H9 (cell line): ENCODE data around the gene EIF5A. TPM values are rescaled to one million over a fixed set of nuclear protein-coding genes. Genes with fewer than 3 reads are reported as not detected.

Experiments
- DNase-seq: peaks from one replicate; pipeline ENCODE4 v3.0.0-alpha.2; 2017
- H2AFZ ChIP-seq: one replicate; pipeline ENCODE4 v1.6.1; 2013; ENCODE audit warnings: mild to moderate bottlenecking, low read length, control low read depth, moderate library complexity
- H2AK5ac ChIP-seq: 2 replicates; pipeline ENCODE4 v1.6.1; 2013; ENCODE audit warnings: low read length, control low read depth, mixed read lengths; ENCODE audit not compliant: insufficient read length
- H2BK120ac ChIP-seq: one replicate; pipeline ENCODE4 v1.6.1; 2013; ENCODE audit warnings: low read depth, mild to moderate bottlenecking, low read length, control low read depth, inconsistent platforms; ENCODE audit not compliant: poor library complexity, severe bottlenecking
- H2BK12ac ChIP-seq: 2 replicates; pipeline ENCODE4 v1.6.1; 2013; ENCODE audit warnings: low read length, control low read depth, mixed read lengths, low read depth; ENCODE audit not compliant: insufficient read length
- H2BK15ac ChIP-seq: 2 replicates; pipeline ENCODE4 v1.6.1; 2013; ENCODE audit warnings: low read depth, low read length, control low read depth
- H2BK20ac ChIP-seq: one replicate; pipeline ENCODE4 v1.6.1; 2013; ENCODE audit warnings: low read depth, mild to moderate bottlenecking, low read length, control low read depth, inconsistent platforms; ENCODE audit not compliant: poor library complexity, severe bottlenecking
- H2BK5ac ChIP-seq: 2 replicates; pipeline ENCODE4 v1.6.1; 2013; ENCODE audit warnings: low read length, control low read depth, mixed read lengths; ENCODE audit not compliant: insufficient read length
- H3K14ac ChIP-seq: 2 replicates; pipeline ENCODE4 v1.6.1; 2013; ENCODE audit warnings: low read length, control low read depth; ENCODE audit not compliant: insufficient read depth
- H3K18ac ChIP-seq: 2 replicates; pipeline ENCODE4 v1.6.1; 2013; ENCODE audit warnings: low read depth, mild to moderate bottlenecking, mixed read lengths, low read length, control low read depth; ENCODE audit not compliant: insufficient read length
- H3K23ac ChIP-seq: 2 replicates; pipeline ENCODE4 v1.6.1; 2013; ENCODE audit warnings: low read length, control low read depth, mixed read lengths, low read depth; ENCODE audit not compliant: insufficient read length
- H3K23me2 ChIP-seq: 2 replicates; pipeline ENCODE4 v1.6.1; 2013; ENCODE audit warnings: low read depth, mild to moderate bottlenecking, mixed read lengths, low read length, control low read depth; ENCODE audit not compliant: insufficient read length, poor library complexity, severe bottlenecking
- H3K27ac ChIP-seq: 2 replicates; pipeline ENCODE4 v1.5.1; 2013; ENCODE audit warnings: low read length, control low read depth, mixed read lengths, low read depth; ENCODE audit not compliant: insufficient read length
- H3K27me3 ChIP-seq: 2 replicates; pipeline ENCODE4 v1.6.1; 2013; ENCODE audit warnings: low read length, control low read depth, inconsistent platforms; ENCODE audit not compliant: insufficient read depth
- H3K4ac ChIP-seq: 2 replicates; pipeline ENCODE4 v1.6.1; 2013; ENCODE audit warnings: low read depth, mild to moderate bottlenecking, control low read depth, inconsistent platforms, low read length, moderate library complexity
- H3K4me1 ChIP-seq: 2 replicates; pipeline ENCODE4 v1.6.1; 2013; ENCODE audit warnings: low read length, control low read depth, inconsistent platforms; ENCODE audit not compliant: insufficient read depth
- H3K4me2 ChIP-seq: 2 replicates; pipeline ENCODE4 v1.6.1; 2013; ENCODE audit warnings: low read length, control low read depth, mixed read lengths; ENCODE audit not compliant: insufficient read length, insufficient read depth
- H3K56ac ChIP-seq: 2 replicates; pipeline ENCODE4 v1.6.1; 2013; ENCODE audit warnings: low read depth, mild to moderate bottlenecking, mixed read lengths, low read length, control low read depth; ENCODE audit not compliant: insufficient read length
- H3K79me1 ChIP-seq: 2 replicates; pipeline ENCODE4 v1.6.1; 2013; ENCODE audit warnings: low read depth, mild to moderate bottlenecking, moderate library complexity, low read length, control low read depth, inconsistent platforms; ENCODE audit not compliant: insufficient read depth, poor library complexity, severe bottlenecking
- H3K79me2 ChIP-seq: 2 replicates; pipeline ENCODE4 v1.6.1; 2013; ENCODE audit warnings: low read length, control low read depth, inconsistent platforms; ENCODE audit not compliant: insufficient read depth
- H3K9ac ChIP-seq: 2 replicates; pipeline ENCODE4 v1.6.1; 2013; ENCODE audit warnings: low read length, control low read depth, mixed read lengths; ENCODE audit not compliant: insufficient read length; ENCODE audit errors: extremely low read depth
- H3K9me3 ChIP-seq: one replicate; pipeline ENCODE4 v1.6.1; 2013; ENCODE audit warnings: low read depth, low read length, inconsistent platforms; ENCODE audit not compliant: control insufficient read depth
- H3T11ph ChIP-seq: one replicate; pipeline ENCODE4 v1.6.1; 2013; ENCODE audit warnings: mild to moderate bottlenecking, low read length, control low read depth, inconsistent platforms
- H4K20me1 ChIP-seq: one replicate; pipeline ENCODE4 v1.6.1; 2013; ENCODE audit not compliant: control insufficient read depth, insufficient read length, insufficient read depth
- H4K5ac ChIP-seq: 2 replicates; pipeline ENCODE4 v1.6.1; 2013; ENCODE audit warnings: low read depth, mild to moderate bottlenecking, mixed read lengths, low read length, control low read depth; ENCODE audit not compliant: insufficient read length
- H4K8ac ChIP-seq: replicated peaks from 2 replicates; pipeline ENCODE4 v1.6.1; 2013; ENCODE audit warnings: low read length, control low read depth, mixed read lengths, low read depth; ENCODE audit not compliant: insufficient read length
- H4K91ac ChIP-seq: 2 replicates; pipeline ENCODE4 v1.6.1; 2013; ENCODE audit warnings: low read depth, mild to moderate bottlenecking, moderate library complexity, mixed read lengths, low read length, control low read depth; ENCODE audit not compliant: insufficient read length
- H3K27ac Mint-ChIP-seq, 3 experiments: 2 replicates in 2 of 3; 3 replicates in 1 of 3; pipeline ENCODE4 v1.8.0; 2020 to 2021; ENCODE audit warnings: mixed read lengths in 3 of 3, mild to moderate bottlenecking in 1 of 3, moderate library complexity in 1 of 3
- H3K27me3 Mint-ChIP-seq: 2 replicates; pipeline ENCODE4 v1.8.0; 2021; ENCODE audit warnings: low read depth, mild to moderate bottlenecking, moderate library complexity, mixed read lengths
- H3K36me3 Mint-ChIP-seq, 3 experiments: 2 replicates in 2 of 3; 3 replicates in 1 of 3; pipeline ENCODE4 v1.8.0; 2020 to 2021; ENCODE audit warnings: low read depth in 3 of 3, mixed read lengths in 3 of 3; ENCODE audit not compliant: insufficient read depth in 1 of 3
- H3K4me1 Mint-ChIP-seq, 2 experiments: 2 replicates each; pipeline ENCODE4 v1.8.0; 2020; ENCODE audit warnings: mixed read lengths in 2 of 2
- H3K4me3 Mint-ChIP-seq, 2 experiments: 2 replicates in 1 of 2; 3 replicates in 1 of 2; pipeline ENCODE4 v1.8.0; 2020 to 2021; ENCODE audit warnings: mild to moderate bottlenecking in 2 of 2, mixed read lengths in 2 of 2, moderate library complexity in 1 of 2
- H3K9me3 Mint-ChIP-seq, 2 experiments: 2 replicates in 1 of 2; 3 replicates in 1 of 2; pipeline ENCODE4 v1.8.0; 2020; ENCODE audit warnings: mild to moderate bottlenecking in 2 of 2, mixed read lengths in 2 of 2, moderate library complexity in 1 of 2
- CTCF ChIP-seq: fragments of 200-600 bp; sonication (generic); conservative IDR thresholded peaks from 3 replicates; pipeline ENCODE4 v1.8.0; 2021; ENCODE audit warnings: antibody characterized with exemption, mild to moderate bottlenecking
- WGBS: extraction: QIAGEN DNeasy Blood & Tissue Kit; methylation state at CpG from one replicate; pipeline ENCODE4 v1.1.7; 2013; ENCODE audit warnings: missing lambda C conversion rate, low lambda C conversion rate, mixed read lengths; ENCODE audit not compliant: insufficient read length; ENCODE audit errors: extremely low coverage; 5-methylcytosine and 5-hydroxymethylcytosine counted together
- total RNA-seq: library from RNA; stranded (reverse); gene quantifications from 2 replicates; pipeline ENCODE4 v1.2.1, GENCODE V29; 2021

Gene EIF5A
- total RNA-seq, 1 experiment from 2014 or later: 978 TPM

GRCh38 chr17:7328840-7329373 lies 21.5 kb downstream of the EIF5A start, which contains the start of gene NEURL4:
Gene NEURL4, minus strand, starts transcription at chr17:7329335. Its CDS starts 23 bp downstream, at chr17:7329312.
- Histone ChIP-seq H3K23me2 (peaks cover 14% of the 10 kb centered on the region), H4K8ac (no peak within 1 kb of the TSS), H2AFZ (no peak within 1 kb of the TSS), H2BK120ac (no peak within 1 kb of the TSS), H4K20me1 (no peaks in the 10 kb centered on the region), H3K14ac (no peak within 1 kb of the TSS; the same call in 1 of the 2 replicates), H3K18ac (peak within 1 kb of the TSS; percentile 62), H4K5ac (no peak within 1 kb of the TSS), H3K79me1 (no peaks in the 10 kb centered on the region), H3K79me2 (peaks cover 2% of the 10 kb centered on the region; the same call in 1 of the 2 replicates), H3K23ac (no peak within 1 kb of the TSS), H2BK15ac (no peak within 1 kb of the TSS), H3K27me3 (no peaks in the 10 kb centered on the region), H2AK5ac (no peak within 1 kb of the TSS), H3K9ac (peak within 1 kb of the TSS; percentile 77), H3K4me1 (no peaks in the 10 kb centered on the region), H4K91ac (no peak within 1 kb of the TSS), H3K56ac (no peak within 1 kb of the TSS), H3T11ph (no peak within 1 kb of the TSS), H3K4me2 (peak within 1 kb of the TSS; percentile 93), H2BK5ac (no peak within 1 kb of the TSS), H3K9me3 (no peaks in the 10 kb centered on the region), H3K4ac (no peak within 1 kb of the TSS), H2BK20ac (no peak within 1 kb of the TSS), H3K27ac (no peak within 1 kb of the TSS), H2BK12ac (no peak within 1 kb of the TSS)
- no peaks in the 10 kb centered on the region for H3K27me3 Mint-ChIP-seq
- peak within 1 kb of the TSS; percentile 97 to 98 (median 97) for H3K27ac Mint-ChIP-seq
- H3K9me3 Mint-ChIP-seq: no peaks in the 10 kb centered on the region
- no CpG with 5 or more reads among the region's 50 CpGs for WGBS
- H3K36me3 Mint-ChIP-seq: peaks cover 5 to 27% (median 26%) of the 10 kb centered on the region in 3 experiments; a peak in 6 of 7 replicates
- peak within 1 kb of the TSS; percentile 88 to 97 for H3K4me3 Mint-ChIP-seq
- no peak for TF ChIP-seq CTCF
- no peak for DNase-seq
- H3K4me1 Mint-ChIP-seq: peaks cover 22 to 23% of the 10 kb centered on the region in 2 experiments
